ENCODE measurements around the gene ZDHHC1.

ZDHHC1 gene

GRCh38 chr16:67449336-67449735 is 33.1 kb upstream of the ZDHHC1 start:
- TF ChIP-seq ARNTL (CRISPR knock-in tag; IDR thresholded peaks at IDR 0.05; ENCODE audit: borderline replicate concordance, low read depth) = no peak
- TF ChIP-seq ESRRG (CRISPR knock-in tag; IDR thresholded peaks at IDR 0.05) = no peak
- no peak for TF ChIP-seq ZNF70 (CRISPR knock-in tag; IDR thresholded peaks at IDR 0.05)
- no peak for ATAC-seq

- TF ChIP-seq ISL1 (CRISPR knock-in tag; IDR thresholded peaks at IDR 0.05) (no peak), CSRNP3 (CRISPR knock-in tag; IDR thresholded peaks at IDR 0.05) (no peak), TOX (CRISPR knock-in tag; IDR thresholded peaks at IDR 0.05; ENCODE audit: borderline replicate concordance) (no peak), ZNF8 (CRISPR knock-in tag; IDR thresholded peaks at IDR 0.05) (no peak), ESRRG (CRISPR knock-in tag; IDR thresholded peaks at IDR 0.05) (no peak), OSR1 (CRISPR knock-in tag; IDR thresholded peaks at IDR 0.05) (no peak), RARB (CRISPR knock-in tag; IDR thresholded peaks at IDR 0.05) (no peak), ZNF565 (CRISPR knock-in tag; conservative IDR thresholded peaks at IDR 0.05; ENCODE audit: low read depth) (no peak), ZNF70 (CRISPR knock-in tag; IDR thresholded peaks at IDR 0.05) (no peak), ZC3H10 (CRISPR knock-in tag; IDR thresholded peaks at IDR 0.05) (no peak), CSDC2 (CRISPR knock-in tag; IDR thresholded peaks at IDR 0.05) (no peak), CREB5 (CRISPR knock-in tag; IDR thresholded peaks at IDR 0.05; ENCODE audit: low read depth) (no peak), ARNTL (CRISPR knock-in tag; IDR thresholded peaks at IDR 0.05; ENCODE audit: borderline replicate concordance, low read depth) (no peak), GLIS3 (CRISPR knock-in tag; IDR thresholded peaks at IDR 0.05) (no peak), BACH2 (CRISPR knock-in tag; IDR thresholded peaks at IDR 0.05; ENCODE audit: borderline replicate concordance) (no peak), POU6F1 (CRISPR knock-in tag; IDR thresholded peaks at IDR 0.05; ENCODE audit: borderline replicate concordance, low read depth) (no peak)
- TF ChIP-seq, protein P1, sequence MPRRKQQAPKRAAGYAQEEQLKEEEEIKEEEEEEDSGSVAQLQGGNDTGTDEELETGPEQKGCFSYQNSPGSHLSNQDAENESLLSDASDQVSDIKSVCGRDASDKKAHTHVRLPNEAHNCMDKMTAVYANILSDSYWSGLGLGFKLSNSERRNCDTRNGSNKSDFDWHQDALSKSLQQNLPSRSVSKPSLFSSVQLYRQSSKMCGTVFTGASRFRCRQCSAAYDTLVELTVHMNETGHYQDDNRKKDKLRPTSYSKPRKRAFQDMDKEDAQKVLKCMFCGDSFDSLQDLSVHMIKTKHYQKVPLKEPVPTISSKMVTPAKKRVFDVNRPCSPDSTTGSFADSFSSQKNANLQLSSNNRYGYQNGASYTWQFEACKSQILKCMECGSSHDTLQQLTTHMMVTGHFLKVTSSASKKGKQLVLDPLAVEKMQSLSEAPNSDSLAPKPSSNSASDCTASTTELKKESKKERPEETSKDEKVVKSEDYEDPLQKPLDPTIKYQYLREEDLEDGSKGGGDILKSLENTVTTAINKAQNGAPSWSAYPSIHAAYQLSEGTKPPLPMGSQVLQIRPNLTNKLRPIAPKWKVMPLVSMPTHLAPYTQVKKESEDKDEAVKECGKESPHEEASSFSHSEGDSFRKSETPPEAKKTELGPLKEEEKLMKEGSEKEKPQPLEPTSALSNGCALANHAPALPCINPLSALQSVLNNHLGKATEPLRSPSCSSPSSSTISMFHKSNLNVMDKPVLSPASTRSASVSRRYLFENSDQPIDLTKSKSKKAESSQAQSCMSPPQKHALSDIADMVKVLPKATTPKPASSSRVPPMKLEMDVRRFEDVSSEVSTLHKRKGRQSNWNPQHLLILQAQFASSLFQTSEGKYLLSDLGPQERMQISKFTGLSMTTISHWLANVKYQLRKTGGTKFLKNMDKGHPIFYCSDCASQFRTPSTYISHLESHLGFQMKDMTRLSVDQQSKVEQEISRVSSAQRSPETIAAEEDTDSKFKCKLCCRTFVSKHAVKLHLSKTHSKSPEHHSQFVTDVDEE (CRISPR knock-in tag; IDR thresholded peaks at IDR 0.05) = no peak
- TF ChIP-seq, protein P2, sequence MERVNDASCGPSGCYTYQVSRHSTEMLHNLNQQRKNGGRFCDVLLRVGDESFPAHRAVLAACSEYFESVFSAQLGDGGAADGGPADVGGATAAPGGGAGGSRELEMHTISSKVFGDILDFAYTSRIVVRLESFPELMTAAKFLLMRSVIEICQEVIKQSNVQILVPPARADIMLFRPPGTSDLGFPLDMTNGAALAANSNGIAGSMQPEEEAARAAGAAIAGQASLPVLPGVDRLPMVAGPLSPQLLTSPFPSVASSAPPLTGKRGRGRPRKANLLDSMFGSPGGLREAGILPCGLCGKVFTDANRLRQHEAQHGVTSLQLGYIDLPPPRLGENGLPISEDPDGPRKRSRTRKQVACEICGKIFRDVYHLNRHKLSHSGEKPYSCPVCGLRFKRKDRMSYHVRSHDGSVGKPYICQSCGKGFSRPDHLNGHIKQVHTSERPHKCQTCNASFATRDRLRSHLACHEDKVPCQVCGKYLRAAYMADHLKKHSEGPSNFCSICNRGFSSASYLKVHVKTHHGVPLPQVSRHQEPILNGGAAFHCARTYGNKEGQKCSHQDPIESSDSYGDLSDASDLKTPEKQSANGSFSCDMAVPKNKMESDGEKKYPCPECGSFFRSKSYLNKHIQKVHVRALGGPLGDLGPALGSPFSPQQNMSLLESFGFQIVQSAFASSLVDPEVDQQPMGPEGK (CRISPR knock-in tag; IDR thresholded peaks at IDR 0.05; ENCODE audit: borderline replicate concordance) = no peak
- ATAC-seq = no peak
Measured at GRCh38 chr16:67448580-67448979, 32.3 kb upstream of the ZDHHC1 start.

DNA sequence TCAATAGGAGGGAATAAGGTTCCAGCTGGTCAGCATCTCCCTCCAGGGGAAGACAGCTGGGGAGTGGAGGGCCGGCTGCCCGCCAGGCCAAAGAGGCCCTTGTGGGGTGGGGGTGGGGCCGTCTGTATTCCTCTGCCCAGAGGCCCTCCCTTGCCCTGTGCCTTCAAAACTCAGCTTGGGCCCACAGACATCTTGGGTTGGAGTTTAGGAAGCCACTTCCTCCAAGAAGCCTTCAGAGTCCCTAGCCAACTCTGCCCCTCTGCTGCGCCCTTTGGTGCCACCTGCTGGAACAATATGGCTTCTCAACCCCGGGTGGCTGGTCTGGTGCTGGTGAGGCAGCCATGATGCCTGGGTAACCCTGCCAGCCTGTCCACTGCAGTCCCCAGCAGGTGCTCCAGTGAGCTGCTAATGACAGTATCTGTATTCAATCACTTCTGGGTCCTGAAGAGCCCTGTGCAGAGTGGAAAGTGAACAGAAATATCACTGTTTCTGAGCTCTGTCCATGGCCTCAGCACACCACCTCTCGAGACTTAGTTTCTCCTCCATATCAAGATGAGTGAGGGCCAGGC is 31.3 kb upstream of the ZDHHC1 start:
- peak; percentile 41; the same call in 1 of the 3 replicates for ATAC-seq
- TF ChIP-seq ZC3H10 (CRISPR knock-in tag; IDR thresholded peaks at IDR 0.05) = no peak

DNA sequence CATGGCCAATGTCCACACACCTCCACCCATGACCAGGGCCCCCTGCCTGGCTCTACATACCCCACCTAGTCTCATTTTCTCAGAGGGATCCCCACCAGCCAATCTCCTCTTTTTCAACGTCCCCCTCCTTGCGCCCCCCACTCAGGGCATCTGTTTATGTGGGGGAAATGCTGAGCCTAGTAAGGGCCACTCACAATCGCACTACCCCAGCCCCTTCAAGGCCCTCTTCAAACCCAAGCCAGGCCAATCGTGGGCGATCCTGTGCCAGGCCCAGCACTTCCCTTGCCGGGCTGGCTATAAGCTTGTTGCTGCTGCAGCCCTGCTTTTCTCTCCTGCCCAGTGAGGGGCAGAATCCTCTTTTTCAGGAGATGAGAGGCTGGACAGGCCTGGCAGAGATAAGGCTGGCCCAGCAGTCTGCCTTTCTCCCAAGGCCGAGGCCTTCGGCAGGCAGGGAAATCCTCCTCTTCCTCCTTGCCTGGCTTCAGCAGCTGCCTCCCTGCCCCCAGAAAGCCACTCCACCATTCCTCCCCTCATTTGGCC is 30.8 kb upstream of the ZDHHC1 start:
- TF ChIP-seq PPARA (CRISPR knock-in tag; IDR thresholded peaks at IDR 0.05; ENCODE audit: borderline replicate concordance) = no peak
- no peak for TF ChIP-seq SNAI2 (CRISPR knock-in tag; IDR thresholded peaks at IDR 0.05)
- no peak for TF ChIP-seq TOX (CRISPR knock-in tag; IDR thresholded peaks at IDR 0.05; ENCODE audit: borderline replicate concordance)
- no peak for TF ChIP-seq ZNF70 (CRISPR knock-in tag; IDR thresholded peaks at IDR 0.05)
- TF ChIP-seq ZNF565 (CRISPR knock-in tag; conservative IDR thresholded peaks at IDR 0.05; ENCODE audit: low read depth) = no peak
- TF ChIP-seq GLIS3 (CRISPR knock-in tag; IDR thresholded peaks at IDR 0.05) = no peak
- TF ChIP-seq ESRRG (CRISPR knock-in tag; IDR thresholded peaks at IDR 0.05) = no peak
- TF ChIP-seq CSRNP3 (CRISPR knock-in tag; IDR thresholded peaks at IDR 0.05) = no peak
- TF ChIP-seq, protein P2 (CRISPR knock-in tag; IDR thresholded peaks at IDR 0.05; ENCODE audit: borderline replicate concordance) = no peak
- TF ChIP-seq CREB5 (CRISPR knock-in tag; IDR thresholded peaks at IDR 0.05; ENCODE audit: low read depth) = no peak
- ATAC-seq = no peak

Data from SK-N-SH treated with all-trans-retinoic acid at 6 μM for 48 hours (cell line).